Stimulated activated naive CD8-positive, alpha-beta T cell treated with anti-CD3 and anti-CD28 coated beads, Interleukin-15, amount 100 ng/mL, for 72 hours (primary cell): ENCODE measurements around the gene KRTAP2-3.

Experiments
- ATAC-seq: fragments of 150-1000 bp; cut with Tn5 transposase; 2 replicates; pipeline ENCODE4 v1.10.0; 2021; ENCODE audit warnings: mild to moderate bottlenecking, moderate library complexity
- DNase-seq, 2 donors: peaks; one replicate each; pipeline ENCODE4 v3.0.0; 2021 to 2022
- H3K27ac Mint-ChIP-seq, 2 donors: one replicate each; pipeline ENCODE4 v1.8.0; 2022; ENCODE audit warnings: mild to moderate bottlenecking in 2 of 2, mixed read lengths in 2 of 2, moderate library complexity in 2 of 2
- H3K27me3 Mint-ChIP-seq: one replicate; pipeline ENCODE4 v1.8.0; 2022; ENCODE audit warnings: mixed read lengths
- H3K4me1 Mint-ChIP-seq: one replicate; pipeline ENCODE4 v1.8.0; 2022; ENCODE audit warnings: mild to moderate bottlenecking, mixed read lengths
- H3K4me3 Mint-ChIP-seq, 2 donors: one replicate each; pipeline ENCODE4 v1.8.0; 2022; ENCODE audit warnings: mild to moderate bottlenecking in 2 of 2, mixed read lengths in 2 of 2, moderate library complexity in 1 of 2
- H3K9me3 Mint-ChIP-seq, 2 donors: one replicate each; pipeline ENCODE4 v1.8.0; 2022; ENCODE audit warnings: mixed read lengths in 2 of 2

KRTAP2-3 gene

DNA sequence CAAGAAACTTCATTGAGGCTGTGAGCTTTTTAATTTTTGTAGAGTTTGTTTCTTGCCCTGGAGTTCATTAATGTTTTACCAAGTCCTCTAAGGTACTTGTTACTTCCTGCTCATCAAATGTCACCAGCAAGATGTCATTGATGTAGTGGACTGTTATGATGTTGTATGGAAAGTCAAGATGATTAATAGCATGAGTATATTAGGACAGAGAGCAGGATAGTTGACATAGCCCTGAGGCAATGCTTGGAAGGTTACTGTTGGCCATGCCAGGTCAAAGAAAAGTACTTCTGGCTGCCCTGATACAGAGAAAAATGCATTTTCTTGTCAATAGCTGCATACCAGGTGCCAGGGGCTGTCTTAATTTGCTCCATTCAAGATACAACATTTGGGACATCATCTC is 39.6 kb downstream of the KRTAP2-3 start:
- ATAC-seq: no peak
- Mint-ChIP-seq H3K27ac (no peak overlapping the region), H3K4me1 (peaks cover 7% of the 10 kb centered on the region), H3K4me3 (no peak overlapping the region), H3K27me3 (no peaks in the 10 kb centered on the region), H3K9me3 (no peaks in the 10 kb centered on the region)
- no peak for DNase-seq

DNA sequence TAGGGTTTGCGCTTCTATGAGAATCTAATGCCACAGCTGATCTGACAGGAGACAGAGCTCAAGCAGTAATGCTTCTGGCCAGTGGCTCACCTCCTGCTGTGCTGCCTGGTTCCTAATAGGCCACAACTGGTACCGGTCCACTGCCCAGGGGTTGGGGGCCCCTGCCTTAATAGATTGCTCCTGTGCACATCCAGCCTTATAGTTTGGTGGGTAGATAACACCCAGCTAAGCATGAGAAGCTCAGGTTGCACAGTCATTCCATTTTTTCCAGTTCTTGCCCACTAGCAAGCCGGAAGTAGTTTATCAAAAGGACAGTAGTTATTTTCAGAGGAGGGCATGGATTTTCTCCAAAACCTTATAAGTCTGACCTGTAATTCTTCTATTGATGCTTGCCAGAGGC is 40.5 kb downstream of the KRTAP2-3 start:
- H3K4me3 Mint-ChIP-seq: no peak overlapping the region
- H3K4me1 Mint-ChIP-seq: no peaks in the 10 kb centered on the region
- no peaks in the 10 kb centered on the region for H3K9me3 Mint-ChIP-seq
- no peak for DNase-seq
- ATAC-seq: no peak
- no peak overlapping the region for H3K27ac Mint-ChIP-seq
- no peaks in the 10 kb centered on the region for H3K27me3 Mint-ChIP-seq

DNA sequence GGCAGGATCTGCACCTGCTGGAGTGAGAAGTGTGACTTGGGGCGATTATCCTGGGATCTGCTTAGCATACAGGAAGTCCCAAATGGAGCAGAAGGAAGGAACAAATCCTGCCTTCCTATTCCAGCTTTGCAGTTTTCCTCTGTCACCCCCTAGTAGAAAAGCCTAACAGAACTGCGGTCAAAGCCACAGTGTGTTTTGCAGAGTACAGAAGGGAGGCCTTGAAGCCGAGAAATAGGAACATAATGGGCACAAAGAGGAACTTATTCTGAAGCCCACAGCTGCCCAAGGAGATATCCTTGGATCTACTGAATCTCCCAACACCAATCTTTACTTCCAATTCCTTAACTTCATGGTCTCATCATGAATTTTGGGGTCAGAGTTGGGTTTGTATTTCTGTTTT is 41.4 kb downstream of the KRTAP2-3 start:
- H3K27ac Mint-ChIP-seq: no peak overlapping the region
- ATAC-seq: no peak
- H3K27me3 Mint-ChIP-seq: no peaks in the 10 kb centered on the region
- H3K4me1 Mint-ChIP-seq: no peaks in the 10 kb centered on the region
- H3K4me3 Mint-ChIP-seq: no peak overlapping the region
- DNase-seq: no peak
- H3K9me3 Mint-ChIP-seq: no peaks in the 10 kb centered on the region

DNA sequence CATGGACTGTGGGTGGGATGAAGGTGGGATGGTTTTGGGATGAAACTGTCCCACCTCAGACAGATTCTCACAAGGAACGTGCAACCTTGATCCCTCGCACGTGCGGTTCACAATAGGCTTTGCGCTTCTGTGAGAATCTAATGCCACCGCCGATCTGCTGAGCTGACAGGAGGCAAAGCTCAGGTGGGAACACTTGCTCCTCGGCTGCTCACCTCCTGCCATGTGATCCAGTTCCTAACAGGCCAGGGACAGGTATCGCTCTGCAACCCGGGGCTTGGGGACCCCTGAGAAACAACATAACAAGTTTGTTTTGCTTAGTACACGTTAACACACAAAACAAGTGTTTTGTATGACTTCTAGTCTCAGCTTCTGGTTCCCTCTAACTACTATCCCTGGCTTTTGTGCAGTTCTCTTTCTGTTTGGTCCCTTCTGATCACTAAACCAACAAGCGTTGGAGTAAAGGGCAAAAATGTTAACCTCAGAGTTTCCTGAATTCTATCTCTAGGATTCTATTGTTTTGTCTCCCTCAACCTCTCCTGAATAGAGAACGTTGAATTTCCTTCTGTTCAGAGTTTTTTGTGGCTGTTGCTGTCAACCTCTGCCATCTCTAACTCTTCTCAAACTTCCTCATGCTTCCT is 43.2 kb downstream of the KRTAP2-3 start:
- no peak for DNase-seq

DNA sequence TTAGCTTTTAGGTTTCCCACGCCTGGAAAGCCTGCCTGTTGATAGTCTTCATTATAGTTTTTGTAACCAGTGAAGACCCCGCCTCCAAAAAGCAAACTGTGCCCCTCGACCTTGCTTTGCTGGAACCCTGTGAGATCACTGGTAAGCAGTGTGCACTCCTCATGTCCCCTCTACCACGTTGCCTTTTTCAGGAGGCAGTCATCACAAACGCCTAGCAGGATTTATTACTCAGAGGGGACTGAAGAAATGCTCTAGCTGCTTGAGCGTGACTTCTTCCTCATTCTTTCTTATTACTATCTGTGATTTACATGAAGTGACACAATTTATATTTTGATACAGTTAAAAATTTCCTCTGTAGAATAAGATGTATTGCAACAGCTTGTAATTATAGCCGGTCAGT is 44.5 kb downstream of the KRTAP2-3 start:
- H3K4me3 Mint-ChIP-seq: no peak overlapping the region
- H3K27ac Mint-ChIP-seq: no peak overlapping the region
- H3K27me3 Mint-ChIP-seq: no peaks in the 10 kb centered on the region
- H3K4me1 Mint-ChIP-seq: no peaks in the 10 kb centered on the region
- no peak for ATAC-seq
- DNase-seq: no peak
- H3K9me3 Mint-ChIP-seq: no peaks in the 10 kb centered on the region

More for the DNA sequence above, 43.2 kb downstream of the KRTAP2-3 start:
- H3K4me1 Mint-ChIP-seq: no peaks in the 10 kb centered on the region
- no peaks in the 10 kb centered on the region for H3K27me3 Mint-ChIP-seq
- no peak for ATAC-seq
- H3K4me3 Mint-ChIP-seq: no peak overlapping the region
- no peak overlapping the region for H3K27ac Mint-ChIP-seq
- no peaks in the 10 kb centered on the region for H3K9me3 Mint-ChIP-seq

DNA sequence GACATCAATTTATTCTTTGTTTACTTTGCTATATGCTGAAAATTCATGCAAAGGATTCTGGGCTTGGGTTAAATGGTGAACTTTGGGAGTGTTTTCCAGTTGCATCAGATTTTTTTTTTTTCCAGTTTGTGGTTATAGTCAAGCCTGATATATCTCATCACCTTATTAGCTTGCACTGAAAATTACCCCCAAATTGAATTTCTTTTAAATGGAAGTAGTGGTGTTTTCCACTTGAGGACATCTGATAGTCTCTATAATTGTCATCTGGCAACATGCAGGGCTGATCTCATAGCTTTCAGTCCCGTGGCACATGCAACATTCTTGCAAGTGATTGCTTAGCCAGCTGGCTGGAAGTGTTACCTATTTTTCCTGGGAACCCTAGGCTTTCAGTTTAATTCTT is 46.3 kb downstream of the KRTAP2-3 start:
- Mint-ChIP-seq H3K9me3 (no peaks in the 10 kb centered on the region), H3K4me1 (no peaks in the 10 kb centered on the region), H3K4me3 (no peak overlapping the region), H3K27me3 (no peaks in the 10 kb centered on the region), H3K27ac (no peak overlapping the region)
- ATAC-seq: no peak
- DNase-seq: no peak

DNA sequence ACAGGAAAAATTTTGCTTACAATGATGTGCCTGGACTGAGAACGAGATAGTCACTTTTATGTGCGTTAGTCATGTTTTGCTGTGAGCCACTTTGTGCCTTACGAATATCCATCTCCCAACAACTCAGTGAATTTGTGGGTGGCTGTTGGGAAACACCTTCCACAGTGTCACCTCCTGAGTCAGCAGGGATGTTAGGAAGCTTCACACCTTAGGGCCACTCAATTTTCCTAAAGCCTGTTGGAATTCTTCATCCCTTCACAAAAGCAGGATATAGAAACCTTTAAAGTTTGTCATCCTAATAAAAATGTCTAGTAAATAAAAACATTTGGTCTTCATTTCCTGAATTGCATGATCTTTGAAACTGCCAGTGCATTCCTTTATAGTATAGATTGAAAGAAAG is 46.7 kb downstream of the KRTAP2-3 start:
- Mint-ChIP-seq H3K9me3 (no peaks in the 10 kb centered on the region), H3K4me3 (no peak overlapping the region), H3K27me3 (no peaks in the 10 kb centered on the region), H3K27ac (no peak overlapping the region), H3K4me1 (no peaks in the 10 kb centered on the region)
- no peak for ATAC-seq
- DNase-seq: no peak

DNA sequence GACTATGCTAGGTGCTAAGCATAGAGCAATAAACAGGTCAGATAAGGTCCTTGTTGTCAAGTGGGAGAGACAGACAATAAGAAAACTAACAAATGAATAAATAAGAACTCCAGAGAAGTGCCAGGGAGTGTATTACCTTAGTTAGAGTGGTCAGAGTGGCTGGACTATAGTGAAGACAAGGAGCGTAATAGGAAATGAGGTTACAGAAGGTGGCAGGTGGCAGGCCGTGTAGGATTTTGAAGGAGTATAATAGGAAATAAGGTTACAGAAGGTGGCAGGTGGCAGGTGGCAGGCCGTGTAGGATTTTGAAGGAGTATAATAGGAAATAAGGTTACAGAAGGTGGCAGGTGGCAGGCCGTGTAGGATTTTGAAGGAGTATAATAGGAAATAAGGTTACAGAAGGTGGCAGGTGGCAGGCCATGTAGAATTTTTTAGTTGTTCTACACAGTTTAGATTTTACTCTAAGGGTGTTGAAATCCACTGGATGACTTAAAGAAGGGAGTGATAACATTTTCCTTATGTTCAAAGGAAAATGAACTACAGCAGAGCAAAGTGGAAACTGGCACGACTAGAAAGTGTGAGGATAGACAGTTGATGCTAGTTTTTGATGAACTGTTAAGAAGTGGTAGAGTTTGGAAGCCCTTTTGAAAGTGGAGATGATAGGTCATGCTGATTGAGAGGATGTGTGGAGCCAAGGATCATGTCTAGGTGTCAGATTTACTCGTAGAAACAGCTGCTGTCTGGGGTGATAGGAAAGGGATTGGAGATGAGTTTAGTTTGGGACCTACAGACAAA is 47.4 kb downstream of the KRTAP2-3 start:
- Mint-ChIP-seq H3K4me3 (no peak overlapping the region), H3K9me3 (no peaks in the 10 kb centered on the region), H3K4me1 (no peaks in the 10 kb centered on the region), H3K27ac (no peak overlapping the region), H3K27me3 (no peaks in the 10 kb centered on the region)
- ATAC-seq (no peak), DNase-seq (no peak)

DNA sequence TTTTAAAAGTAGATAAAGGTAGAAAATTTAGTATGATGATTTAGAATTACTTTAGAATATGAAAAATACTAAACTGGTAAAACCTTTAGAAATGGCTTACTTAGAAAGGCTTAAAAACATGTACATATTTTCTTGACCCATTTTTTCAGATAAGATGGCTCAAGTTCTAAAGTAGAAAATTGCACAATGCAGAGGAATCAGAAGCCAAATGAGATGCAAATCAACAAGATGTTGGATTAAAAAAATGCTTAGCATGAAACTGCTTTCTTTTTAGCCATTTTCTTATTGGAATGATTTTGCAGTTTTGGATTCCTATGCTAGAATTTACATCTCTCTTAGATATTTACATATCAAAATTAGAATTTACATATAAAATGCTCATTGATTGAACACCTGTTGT is 49.5 kb downstream of the KRTAP2-3 start:
- DNase-seq (no peak), ATAC-seq (no peak)
- H3K27ac Mint-ChIP-seq: no peak overlapping the region
- no peaks in the 10 kb centered on the region for H3K9me3 Mint-ChIP-seq
- no peaks in the 10 kb centered on the region for H3K4me1 Mint-ChIP-seq
- no peak overlapping the region for H3K4me3 Mint-ChIP-seq
- no peaks in the 10 kb centered on the region for H3K27me3 Mint-ChIP-seq

DNA sequence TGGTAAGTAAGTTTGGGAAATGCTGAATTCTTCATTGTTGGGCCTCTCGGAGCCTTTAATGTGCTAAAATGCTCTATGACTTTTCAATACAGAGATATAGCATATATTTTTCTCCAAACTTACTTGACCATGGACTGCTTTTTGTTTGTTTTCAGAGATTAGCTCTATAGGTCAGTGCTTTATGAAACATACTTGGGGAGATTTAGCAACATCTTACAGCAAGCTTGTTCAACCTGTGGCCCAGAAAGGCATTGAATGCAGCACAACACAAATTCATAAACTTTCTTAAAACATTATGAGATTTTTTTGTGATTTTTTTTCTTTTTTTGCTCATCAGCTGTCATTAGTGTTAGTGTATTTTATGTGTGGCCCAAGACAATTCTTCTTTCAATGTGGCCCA is 50.0 kb downstream of the KRTAP2-3 start:
- Mint-ChIP-seq H3K27me3 (no peaks in the 10 kb centered on the region), H3K4me1 (no peaks in the 10 kb centered on the region), H3K27ac (no peak overlapping the region), H3K9me3 (no peaks in the 10 kb centered on the region), H3K4me3 (no peak overlapping the region)
- no peak for DNase-seq
- ATAC-seq: no peak

DNA sequence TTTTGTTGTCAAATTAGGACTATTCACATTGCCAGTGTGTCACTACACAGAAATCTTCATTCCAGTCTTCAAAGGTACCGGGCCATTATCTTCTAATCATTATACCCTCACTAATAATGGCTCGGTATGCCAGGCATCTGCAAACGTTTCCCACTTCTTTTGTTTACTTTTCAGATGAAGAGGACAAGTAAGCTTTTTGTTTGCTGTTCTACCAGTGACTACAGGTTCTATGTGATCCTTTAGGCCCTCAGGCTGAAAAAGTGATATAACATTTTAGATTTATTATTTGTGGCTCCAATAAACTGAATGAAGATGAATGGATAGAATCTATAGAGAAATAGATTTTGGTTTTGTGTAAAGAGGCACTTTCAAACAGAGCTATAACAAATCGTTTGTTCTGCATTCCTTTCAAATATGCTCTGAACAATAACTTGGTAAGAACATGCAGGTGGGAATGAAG is 50.6 kb downstream of the KRTAP2-3 start:
- Mint-ChIP-seq H3K27me3 (no peaks in the 10 kb centered on the region), H3K4me1 (no peaks in the 10 kb centered on the region), H3K27ac (no peak overlapping the region), H3K4me3 (no peak overlapping the region), H3K9me3 (no peaks in the 10 kb centered on the region)
- ATAC-seq: no peak
- DNase-seq: no peak
